ENCODE measurements around the gene MAGI1.

- TF ChIP-seq FOXM1 (IDR thresholded peaks at IDR 0.05; ENCODE audit: borderline replicate concordance), result no peak
- TF ChIP-seq SP1 (IDR thresholded peaks at IDR 0.05), result no peak
- no peak for TF ChIP-seq HDGF (IDR thresholded peaks at IDR 0.05; ENCODE audit: borderline replicate concordance)
- TF ChIP-seq BHLHE40 (IDR thresholded peaks at IDR 0.05; ENCODE audit: borderline replicate concordance), result no peak
- no peak for TF ChIP-seq FOXK2 (IDR thresholded peaks at IDR 0.05)
- no peak for TF ChIP-seq ELF4 (IDR thresholded peaks at IDR 0.05)
- no peak for TF ChIP-seq FOXA1 (IDR thresholded peaks at IDR 0.05)
- no peak for TF ChIP-seq TARDBP (IDR thresholded peaks at IDR 0.05)
- no peak for TF ChIP-seq SUZ12 (IDR thresholded peaks at IDR 0.05)
- TF ChIP-seq PKNOX1 (IDR thresholded peaks at IDR 0.05), result no peak
Measured at GRCh38 chr3:65627062-65627461, 411.7 kb downstream of the MAGI1 start.

Measured in HEK293T (cell line).